ENCODE results near the gene MPZL2. TPM values are rescaled to one million over a fixed set of nuclear protein-coding genes. Genes with fewer than 3 reads are reported as not detected.

The MPZL2 gene
- 0.08 and 0.94 TPM in 2 replicates for total RNA-seq (ENCODE audit: low replicate concordance)

GRCh38 chr11:118263695-118264568 lies at the start of gene MPZL2:
Gene MPZL2, minus strand, starts transcription at chr11:118264297. Its CDS starts 144 bp downstream, at chr11:118264153.

GRCh38 chr11:118304568-118305248 lies 40.6 kb upstream of the MPZL2 start, which contains the start of gene CD3E:
Gene CD3E, plus strand, starts transcription at chr11:118304730. Its CDS starts 223 bp downstream, at chr11:118304953.

DNA sequence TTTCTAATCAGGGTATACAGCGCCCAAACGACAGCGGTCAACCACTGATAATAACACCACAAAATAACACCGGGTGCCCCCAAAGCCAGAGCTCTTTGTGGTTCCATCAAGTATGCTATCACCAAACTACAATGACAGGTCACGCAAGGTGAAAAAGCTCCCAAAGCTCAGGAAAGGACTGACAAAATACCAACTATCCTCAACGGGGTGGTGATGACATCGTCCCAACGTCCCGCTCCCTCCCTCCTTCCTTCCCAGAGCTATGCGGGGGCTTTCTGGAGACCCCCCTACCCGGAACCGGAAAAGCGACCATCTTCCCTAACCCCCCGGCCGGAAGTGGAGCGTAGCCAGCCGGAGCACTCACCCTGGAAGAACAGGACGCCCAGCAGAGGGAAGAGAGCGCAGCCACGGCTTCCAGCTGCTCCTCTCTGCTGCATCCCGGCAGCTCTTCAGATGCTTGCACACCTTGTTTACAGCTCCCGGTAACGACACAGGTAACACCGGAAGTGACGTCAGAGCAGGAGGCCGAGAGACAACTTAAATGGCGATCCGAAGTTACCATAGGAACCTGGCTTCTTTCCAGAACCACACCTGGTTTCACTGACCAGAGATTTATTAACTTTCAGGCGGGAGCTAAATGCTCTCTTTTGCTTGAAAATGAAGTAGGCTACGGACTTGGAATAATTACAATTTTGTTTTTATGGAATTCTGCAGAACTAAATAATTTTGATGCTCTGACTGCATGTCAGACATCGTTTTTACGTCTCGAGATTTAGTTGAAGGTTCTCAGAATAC lies 12.0 kb downstream of the MPZL2 start, which contains the start of gene MPZL3:
TSS of gene MPZL3 (minus strand) at position 508 of the 795 bp plus-strand sequence. CDS start at position 437, 71 bp downstream.

DNA sequence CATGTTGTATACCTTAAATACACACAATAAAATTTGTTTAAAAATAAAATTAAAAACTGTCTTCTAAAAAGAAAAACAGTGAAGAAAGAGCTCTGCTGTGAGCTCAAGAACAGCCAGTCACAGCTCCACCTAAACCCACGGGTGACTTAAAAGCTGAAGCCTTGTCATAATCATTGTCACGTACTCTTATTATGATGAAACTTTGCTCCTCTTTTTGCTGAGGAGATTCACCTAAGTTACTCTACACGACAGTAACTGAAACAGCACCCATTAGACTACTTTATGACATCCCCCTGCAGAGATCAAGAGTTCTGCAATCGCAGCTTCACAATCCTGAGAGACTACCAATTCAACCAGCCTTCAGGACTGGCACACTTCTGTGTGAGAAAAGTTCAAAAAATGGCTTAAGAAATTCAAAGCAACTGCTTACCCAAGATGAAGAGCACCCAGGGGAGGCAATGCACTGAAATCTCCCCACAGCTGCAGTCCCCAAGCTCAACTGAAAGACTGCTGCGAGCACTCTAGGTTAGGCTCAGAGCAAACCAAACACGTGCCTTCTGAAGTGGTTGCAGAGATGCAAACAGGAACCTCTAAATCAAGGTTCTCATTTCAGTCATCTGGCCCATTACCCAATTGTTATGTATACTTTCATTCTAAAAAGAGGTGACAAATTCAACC lies 39.4 kb downstream of the MPZL2 start, which contains the start of gene JAML:
TSS of gene JAML (minus strand) at position 501 of the 678 bp plus-strand sequence. CDS start 10,145 bp downstream, outside the sequence.

Other genes with a start within 250 kb of the MPZL2 start
- not detected in 2 replicates for gene TMPRSS4, start 187.2 kb downstream of the MPZL2 start, total RNA-seq (ENCODE audit: low replicate concordance)
- gene SMIM35, start 177.3 kb downstream of the MPZL2 start, total RNA-seq (ENCODE audit: low replicate concordance), result not detected in 2 replicates
- not detected in 2 replicates for gene SCN4B, start 111.5 kb downstream of the MPZL2 start, total RNA-seq (ENCODE audit: low replicate concordance)
- gene SCN2B, start 87.7 kb downstream of the MPZL2 start, total RNA-seq (ENCODE audit: low replicate concordance), result not detected in 2 replicates
- gene JAML, start 39.3 kb downstream of the MPZL2 start, total RNA-seq (ENCODE audit: low replicate concordance), result not detected in 2 replicates
- gene MPZL3, start 11.9 kb downstream of the MPZL2 start, total RNA-seq (ENCODE audit: low replicate concordance), result 0.12 and 1.1 TPM in 2 replicates
- not detected in 2 replicates for gene CD3E, start 40.4 kb upstream of the MPZL2 start, total RNA-seq (ENCODE audit: low replicate concordance)
- gene CD3D, start 78.4 kb upstream of the MPZL2 start, total RNA-seq (ENCODE audit: low replicate concordance), result not detected in 2 replicates
- not detected in 2 replicates for gene CD3G, start 80.0 kb upstream of the MPZL2 start, total RNA-seq (ENCODE audit: low replicate concordance)
- gene UBE4A, start 95.3 kb upstream of the MPZL2 start, total RNA-seq (ENCODE audit: low replicate concordance), result 13.3 and 26.5 TPM in 2 replicates
- gene ATP5MG, start 137.3 kb upstream of the MPZL2 start, total RNA-seq (ENCODE audit: low replicate concordance), result 126 and 165 TPM in 2 replicates
- 12.3 and 14.9 TPM in 2 replicates for gene KMT2A, start 172.2 kb upstream of the MPZL2 start, total RNA-seq (ENCODE audit: low replicate concordance)

Measured in smooth muscle cell of the coronary artery (primary cell).